ENCODE measurements around the gene CRK. TPM values are rescaled to one million over a fixed set of nuclear protein-coding genes. Genes with fewer than 3 reads are reported as not detected.

The CRK gene
- total and polyA plus RNA-seq, 2 of the 4 experiments (the other 2 are of a cell fraction) = 57.6 to 100 TPM

DNA sequence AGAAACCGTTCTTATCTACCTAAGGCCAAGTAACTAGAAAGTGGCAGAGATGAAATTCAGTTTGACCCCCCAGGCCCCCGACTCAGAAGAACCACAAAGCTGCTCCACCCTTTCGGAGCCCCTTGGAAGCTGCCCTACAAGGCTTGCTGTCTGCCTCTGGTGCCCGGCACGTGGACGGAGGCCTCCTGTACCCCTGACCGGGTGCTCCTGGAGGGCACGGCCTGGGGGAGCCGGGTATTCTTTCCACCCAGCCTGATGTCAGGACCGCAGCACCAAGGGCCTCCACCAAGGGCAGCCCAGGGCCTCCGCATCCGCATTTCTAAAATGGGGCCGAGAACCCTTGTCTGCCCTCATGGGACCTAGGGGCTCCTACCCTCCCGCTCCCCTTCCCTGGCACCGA lies 15.5 kb upstream of the CRK start:
- Histone ChIP-seq H3K9me3 (ENCODE audit: control insufficient read depth, insufficient read depth, low read length) (no peaks in the 10 kb centered on the region), H3K4me3 (ENCODE audit: insufficient read depth, low read depth, low read length) (no peak overlapping the region), H3K4ac (ENCODE audit: low read depth, low read length) (no peak overlapping the region), H4K91ac (ENCODE audit: insufficient read depth, low read depth, low read length) (no peak overlapping the region), H3K36me3 (ENCODE audit: control insufficient read depth, insufficient read depth, low read length) (peaks cover 79% of the 10 kb centered on the region), H3K27ac (ENCODE audit: insufficient read depth, low read length) (no peak overlapping the region), H3K9ac (ENCODE audit: low read depth, low read length) (no peak overlapping the region), H3K14ac (replicated peaks; ENCODE audit: low read depth, low read length) (no peak overlapping the region), H2AK5ac (ENCODE audit: low read depth, low read length) (no peak overlapping the region), H2AFZ (replicated peaks; ENCODE audit: low read length, poor library complexity) (no peak overlapping the region), H3K9me1 (ENCODE audit: insufficient read depth, low read length) (no peaks in the 10 kb centered on the region), H3K4me2 (ENCODE audit: low read depth, low read length) (no peak overlapping the region), H3K27me3 (ENCODE audit: control insufficient read depth, insufficient read depth, low read length) (no peaks in the 10 kb centered on the region), H2AK9ac (replicated peaks; ENCODE audit: low read depth, low read length, poor library complexity) (no peak overlapping the region), H2BK120ac (ENCODE audit: low read depth, low read length) (no peak overlapping the region), H4K8ac (ENCODE audit: low read depth in 2 of 2, low read length in 2 of 2) (no peak overlapping the region), H3K18ac (ENCODE audit: low read depth, low read length) (no peak overlapping the region), H3K23ac (ENCODE audit: low read depth, low read length) (no peak overlapping the region), H2BK20ac (ENCODE audit: low read depth, low read length) (no peak overlapping the region), H4K5ac (ENCODE audit: low read depth, low read length) (no peak overlapping the region), H3K56ac (ENCODE audit: extremely low read depth, insufficient read depth, low read length) (no peak overlapping the region), H3K79me1 (ENCODE audit: low read depth in 1 of 2, low read length in 2 of 2) (peaks cover 22 to 42% of the 10 kb centered on the region in 2 experiments), H3K4me1 (ENCODE audit: control insufficient read depth, insufficient read depth, low read length) (no peaks in the 10 kb centered on the region), H2BK15ac (ENCODE audit: low read depth, low read length) (no peak overlapping the region), H2BK5ac (ENCODE audit: low read depth, low read length, poor library complexity, severe bottlenecking) (no peak overlapping the region), H4K20me1 (ENCODE audit: insufficient read depth, low read length) (peaks cover 24% of the 10 kb centered on the region; the same call in 1 of the 2 replicates)
- intact Hi-C loops (cut with micrococcal nuclease) = no loop called here
- dilution Hi-C loops (cut with HindIII; ENCODE audit: low sequenced_read_pairs, unreplicated experiment) = no loop called here
- ChIA-PET CTCF (no interaction called here), POLR2A (ENCODE audit: unreplicated experiment) (no interaction called here)
- ATAC-seq (ENCODE audit: low read depth) (no peak), DNase-seq (no peak)
- in situ Hi-C loops (cut with MboI; ENCODE audit: low sequenced_read_pairs) = no loop called here
- no TSS peak for BruUV-seq (replicated peaks)
- TF ChIP-seq, protein P1, sequence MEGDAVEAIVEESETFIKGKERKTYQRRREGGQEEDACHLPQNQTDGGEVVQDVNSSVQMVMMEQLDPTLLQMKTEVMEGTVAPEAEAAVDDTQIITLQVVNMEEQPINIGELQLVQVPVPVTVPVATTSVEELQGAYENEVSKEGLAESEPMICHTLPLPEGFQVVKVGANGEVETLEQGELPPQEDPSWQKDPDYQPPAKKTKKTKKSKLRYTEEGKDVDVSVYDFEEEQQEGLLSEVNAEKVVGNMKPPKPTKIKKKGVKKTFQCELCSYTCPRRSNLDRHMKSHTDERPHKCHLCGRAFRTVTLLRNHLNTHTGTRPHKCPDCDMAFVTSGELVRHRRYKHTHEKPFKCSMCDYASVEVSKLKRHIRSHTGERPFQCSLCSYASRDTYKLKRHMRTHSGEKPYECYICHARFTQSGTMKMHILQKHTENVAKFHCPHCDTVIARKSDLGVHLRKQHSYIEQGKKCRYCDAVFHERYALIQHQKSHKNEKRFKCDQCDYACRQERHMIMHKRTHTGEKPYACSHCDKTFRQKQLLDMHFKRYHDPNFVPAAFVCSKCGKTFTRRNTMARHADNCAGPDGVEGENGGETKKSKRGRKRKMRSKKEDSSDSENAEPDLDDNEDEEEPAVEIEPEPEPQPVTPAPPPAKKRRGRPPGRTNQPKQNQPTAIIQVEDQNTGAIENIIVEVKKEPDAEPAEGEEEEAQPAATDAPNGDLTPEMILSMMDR (conservative IDR thresholded peaks at IDR 0.05; ENCODE audit: low read depth, low read length) = no peak
- TF ChIP-seq RCOR1 (IDR thresholded peaks at IDR 0.05; ENCODE audit: insufficient replicate concordance, low read length) = no peak
- 92% methylated on average over 14 of the region's 15 CpGs; no CpG with 5 or more reads in 1 of the 2 experiments for WGBS, 2 experiments (ENCODE audit: extremely low coverage in 2 of 2, insufficient read length in 1 of 2)
